Mammary epithelial cell (primary cell): ENCODE results near the gene ABHD16A.

Experiments used
- EZH2 ChIP-seq: IDR thresholded peaks from 2 replicates; pipeline ENCODE4 v1.6.1; 2012; ENCODE audit warnings: low read length, inconsistent platforms, borderline replicate concordance
- TF ChIP-seq, protein P1 (sequence below), 2 donors: IDR thresholded peaks in 1 of 2; conservative IDR thresholded peaks in 1 of 2; 2 replicates each; pipeline ENCODE4 v1.5.1; 2011 to 2012; ENCODE audit warnings: inconsistent platforms in 2 of 2, low read length in 2 of 2, mild to moderate bottlenecking in 2 of 2, control low read depth in 1 of 2, low read depth in 1 of 2; ENCODE audit not compliant: insufficient read depth in 1 of 2; ENCODE audit errors: extremely low read depth in 1 of 2

DNA sequence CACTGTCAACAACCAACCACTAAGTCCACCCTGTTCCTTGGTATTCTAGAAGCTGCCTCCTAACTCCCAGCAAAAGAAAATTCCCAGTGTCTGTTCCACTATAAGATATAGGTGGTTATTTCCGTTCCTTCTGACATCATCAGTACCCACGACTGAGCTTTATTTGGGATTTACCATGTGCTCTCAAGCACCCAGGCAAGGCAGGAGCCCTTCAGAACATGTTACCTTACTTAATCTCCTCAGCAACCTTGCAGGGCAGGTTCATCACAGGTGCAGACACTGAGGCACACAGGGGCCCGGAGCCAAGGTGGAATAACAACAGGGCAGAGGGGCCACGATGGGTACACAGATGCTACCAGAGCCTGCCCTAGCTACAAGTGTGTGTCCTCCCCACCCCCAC lies 10.8 kb downstream of the ABHD16A start:
- TF ChIP-seq, protein P1, sequence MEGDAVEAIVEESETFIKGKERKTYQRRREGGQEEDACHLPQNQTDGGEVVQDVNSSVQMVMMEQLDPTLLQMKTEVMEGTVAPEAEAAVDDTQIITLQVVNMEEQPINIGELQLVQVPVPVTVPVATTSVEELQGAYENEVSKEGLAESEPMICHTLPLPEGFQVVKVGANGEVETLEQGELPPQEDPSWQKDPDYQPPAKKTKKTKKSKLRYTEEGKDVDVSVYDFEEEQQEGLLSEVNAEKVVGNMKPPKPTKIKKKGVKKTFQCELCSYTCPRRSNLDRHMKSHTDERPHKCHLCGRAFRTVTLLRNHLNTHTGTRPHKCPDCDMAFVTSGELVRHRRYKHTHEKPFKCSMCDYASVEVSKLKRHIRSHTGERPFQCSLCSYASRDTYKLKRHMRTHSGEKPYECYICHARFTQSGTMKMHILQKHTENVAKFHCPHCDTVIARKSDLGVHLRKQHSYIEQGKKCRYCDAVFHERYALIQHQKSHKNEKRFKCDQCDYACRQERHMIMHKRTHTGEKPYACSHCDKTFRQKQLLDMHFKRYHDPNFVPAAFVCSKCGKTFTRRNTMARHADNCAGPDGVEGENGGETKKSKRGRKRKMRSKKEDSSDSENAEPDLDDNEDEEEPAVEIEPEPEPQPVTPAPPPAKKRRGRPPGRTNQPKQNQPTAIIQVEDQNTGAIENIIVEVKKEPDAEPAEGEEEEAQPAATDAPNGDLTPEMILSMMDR (conservative IDR thresholded peaks at IDR 0.05 in 1 of 2, IDR thresholded peaks at IDR 0.05 in 1 of 2; ENCODE audit: extremely low read depth in 1 of 2, insufficient read depth in 1 of 2, low read depth in 1 of 2, low read length in 2 of 2): no peak
- TF ChIP-seq EZH2: no peak
